ENCODE results near the gene SPACA9.

SPACA9 gene

GRCh38 chr9:132878695-132879456, at the start of gene SPACA9:
TSS of gene SPACA9 (plus strand) at chr9:132878898. CDS start at chr9:132883948, 5,050 bp downstream.
- peak; percentile 21 for DNase-seq (ENCODE audit: low read depth)
- no peak for TF ChIP-seq CTCF (IDR thresholded peaks at IDR 0.05; ENCODE audit: insufficient read depth, low read depth, low read length, missing control alignments)
- H3K4me3 ChIP-seq (ENCODE audit: low read depth, low read length), result peak within 1 kb of the TSS; percentile 100

GRCh38 chr9:132832171-132832881, 46.4 kb upstream of the SPACA9 start:
- no peak for TF ChIP-seq CTCF (IDR thresholded peaks at IDR 0.05; ENCODE audit: insufficient read depth, low read depth, low read length, missing control alignments)
- no peak overlapping the region for H3K4me3 ChIP-seq (ENCODE audit: low read depth, low read length)
- no peak for DNase-seq (ENCODE audit: low read depth)

GRCh38 chr9:132833550-132834121, 45.1 kb upstream of the SPACA9 start:
- H3K4me3 ChIP-seq (ENCODE audit: low read depth, low read length), result no peak overlapping the region
- no peak for TF ChIP-seq CTCF (IDR thresholded peaks at IDR 0.05; ENCODE audit: insufficient read depth, low read depth, low read length, missing control alignments)
- DNase-seq (ENCODE audit: low read depth), result no peak

GRCh38 chr9:132834343-132834742, 44.4 kb upstream of the SPACA9 start:
- DNase-seq (ENCODE audit: low read depth), result no peak
- no peak for TF ChIP-seq CTCF (IDR thresholded peaks at IDR 0.05; ENCODE audit: insufficient read depth, low read depth, low read length, missing control alignments)
- no peak overlapping the region for H3K4me3 ChIP-seq (ENCODE audit: low read depth, low read length)

- no peak for TF ChIP-seq CTCF (IDR thresholded peaks at IDR 0.05; ENCODE audit: insufficient read depth, low read depth, low read length, missing control alignments)
- DNase-seq (ENCODE audit: low read depth), result no peak
- no peak overlapping the region for H3K4me3 ChIP-seq (ENCODE audit: low read depth, low read length)
These were observed 41.0 kb upstream of the SPACA9 start for GRCh38 chr9:132837501-132838286.

- no peak overlapping the region for H3K4me3 ChIP-seq (ENCODE audit: low read depth, low read length)
- no peak for TF ChIP-seq CTCF (IDR thresholded peaks at IDR 0.05; ENCODE audit: insufficient read depth, low read depth, low read length, missing control alignments)
- no peak for DNase-seq (ENCODE audit: low read depth)
These were observed 40.4 kb upstream of the SPACA9 start for GRCh38 chr9:132838291-132838690.
